ENCODE data around the gene NOP10.

NOP10 gene

DNA sequence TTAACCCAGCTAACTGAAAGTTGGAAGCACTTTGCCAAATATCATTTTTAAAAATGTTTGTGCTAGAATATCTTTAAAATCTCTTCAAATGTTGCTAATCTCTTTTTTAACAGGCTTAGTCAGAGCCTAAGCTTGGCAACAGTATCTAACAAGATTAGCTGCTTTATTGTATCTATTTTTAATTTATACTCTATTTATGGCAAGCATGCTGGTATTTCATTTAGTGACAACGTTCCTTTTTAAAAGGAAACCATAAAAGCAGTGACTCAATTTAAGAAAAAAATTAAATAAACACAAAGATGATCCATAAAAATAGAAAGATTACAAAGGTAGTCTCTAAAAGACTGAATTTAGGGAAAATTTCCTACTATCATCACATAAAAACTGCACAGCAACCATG lies 45.9 kb downstream of the NOP10 start:
- H3K36me3 ChIP-seq (ENCODE audit: insufficient read depth, low read length): no peaks in the 10 kb centered on the region
- H3K79me2 ChIP-seq (ENCODE audit: insufficient read depth, low read length): no peaks in the 10 kb centered on the region
- no peaks in the 10 kb centered on the region for H3K9me2 ChIP-seq (ENCODE audit: low read depth, low read length)
- no peak overlapping the region for H3K4me3 ChIP-seq (ENCODE audit: low read depth, low read length, poor library complexity, severe bottlenecking)
- no peaks in the 10 kb centered on the region for H3F3A ChIP-seq (ENCODE audit: insufficient read depth, low read length)
- H3K9ac ChIP-seq (ENCODE audit: low read length): no peak overlapping the region
- no peak for TF ChIP-seq EZH2 (IDR thresholded peaks at IDR 0.05; ENCODE audit: borderline replicate concordance, low read length)
- TF ChIP-seq, protein P1, sequence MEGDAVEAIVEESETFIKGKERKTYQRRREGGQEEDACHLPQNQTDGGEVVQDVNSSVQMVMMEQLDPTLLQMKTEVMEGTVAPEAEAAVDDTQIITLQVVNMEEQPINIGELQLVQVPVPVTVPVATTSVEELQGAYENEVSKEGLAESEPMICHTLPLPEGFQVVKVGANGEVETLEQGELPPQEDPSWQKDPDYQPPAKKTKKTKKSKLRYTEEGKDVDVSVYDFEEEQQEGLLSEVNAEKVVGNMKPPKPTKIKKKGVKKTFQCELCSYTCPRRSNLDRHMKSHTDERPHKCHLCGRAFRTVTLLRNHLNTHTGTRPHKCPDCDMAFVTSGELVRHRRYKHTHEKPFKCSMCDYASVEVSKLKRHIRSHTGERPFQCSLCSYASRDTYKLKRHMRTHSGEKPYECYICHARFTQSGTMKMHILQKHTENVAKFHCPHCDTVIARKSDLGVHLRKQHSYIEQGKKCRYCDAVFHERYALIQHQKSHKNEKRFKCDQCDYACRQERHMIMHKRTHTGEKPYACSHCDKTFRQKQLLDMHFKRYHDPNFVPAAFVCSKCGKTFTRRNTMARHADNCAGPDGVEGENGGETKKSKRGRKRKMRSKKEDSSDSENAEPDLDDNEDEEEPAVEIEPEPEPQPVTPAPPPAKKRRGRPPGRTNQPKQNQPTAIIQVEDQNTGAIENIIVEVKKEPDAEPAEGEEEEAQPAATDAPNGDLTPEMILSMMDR (IDR thresholded peaks at IDR 0.05; ENCODE audit: low read length): no peak
- no peak overlapping the region for H3K4me2 ChIP-seq (ENCODE audit: low read length)
- H2AFZ ChIP-seq (ENCODE audit: low read length): no peak overlapping the region
- H4K20me1 ChIP-seq (ENCODE audit: insufficient read depth, low read length): no peaks in the 10 kb centered on the region
- H3K27ac ChIP-seq (ENCODE audit: low read depth, low read length, poor library complexity, severe bottlenecking): no peak overlapping the region
- H3K27me3 ChIP-seq (ENCODE audit: insufficient read depth, low read length): no peaks in the 10 kb centered on the region
- H3K9me3 ChIP-seq (ENCODE audit: low read length): no peaks in the 10 kb centered on the region
- no peaks in the 10 kb centered on the region for H3K4me1 ChIP-seq (ENCODE audit: insufficient read depth, low read length, severe bottlenecking)

DNA sequence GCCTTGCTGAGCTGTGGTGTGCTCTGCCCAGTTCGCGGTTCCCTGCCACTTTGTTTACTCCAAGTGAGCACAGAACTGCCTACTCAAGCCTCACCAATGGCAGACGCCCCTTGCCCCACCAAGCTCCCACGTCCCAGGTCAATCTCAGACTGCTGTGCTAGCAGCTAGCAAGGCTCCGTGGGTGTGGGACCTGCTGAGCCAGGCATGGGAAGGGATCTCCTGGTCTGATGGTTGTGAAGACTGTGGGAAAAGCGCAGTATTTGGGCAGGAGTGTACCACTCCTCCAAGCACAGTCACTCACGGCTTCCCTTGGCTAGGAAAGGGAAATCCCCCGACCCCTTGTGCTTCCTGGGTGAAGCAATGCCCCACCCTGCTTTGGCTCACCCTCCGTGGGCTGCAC lies 50.3 kb downstream of the NOP10 start:
- Histone ChIP-seq H3F3A (ENCODE audit: insufficient read depth, low read length) (no peaks in the 10 kb centered on the region), H3K27me3 (ENCODE audit: insufficient read depth, low read length) (no peaks in the 10 kb centered on the region), H3K27ac (ENCODE audit: low read depth, low read length, poor library complexity, severe bottlenecking) (no peak overlapping the region), H4K20me1 (ENCODE audit: insufficient read depth, low read length) (no peaks in the 10 kb centered on the region), H2AFZ (ENCODE audit: low read length) (no peak overlapping the region), H3K9me2 (ENCODE audit: low read depth, low read length) (no peaks in the 10 kb centered on the region), H3K36me3 (ENCODE audit: insufficient read depth, low read length) (no peaks in the 10 kb centered on the region), H3K4me1 (ENCODE audit: insufficient read depth, low read length, severe bottlenecking) (no peaks in the 10 kb centered on the region), H3K9ac (ENCODE audit: low read length) (no peak overlapping the region), H3K9me3 (ENCODE audit: low read length) (no peaks in the 10 kb centered on the region), H3K4me2 (ENCODE audit: low read length) (no peak overlapping the region), H3K79me2 (ENCODE audit: insufficient read depth, low read length) (no peaks in the 10 kb centered on the region), H3K4me3 (ENCODE audit: low read depth, low read length, poor library complexity, severe bottlenecking) (no peak overlapping the region)
- TF ChIP-seq EZH2 (IDR thresholded peaks at IDR 0.05; ENCODE audit: borderline replicate concordance, low read length): no peak
- TF ChIP-seq, protein P1 (IDR thresholded peaks at IDR 0.05; ENCODE audit: low read length): no peak
